GM20431 (cell line): ENCODE data around the gene OR11G2.
"Not testable (repeated sequence)": the region's sequence is repeated elsewhere in the genome, so short reads cannot be mapped to it uniquely, and the experiment has no call there.

Experiments used
- in situ Hi-C: fragments of 300-500 bp; cut with MseI, MboI; formaldehyde crosslinking; loops from one replicate; pipeline ENCODE4 v1.15.0; 2020; ENCODE audit warnings: low sequenced_read_pairs; ENCODE audit not compliant: unreplicated experiment

Gene OR11G2

GRCh38 chr14:20190596-20190995 is at the start of gene OR11G2:
TSS of gene OR11G2 (plus strand) at chr14:20190896. CDS start at chr14:20197438, 6,542 bp downstream.
- in situ Hi-C loops: no loop called here

GRCh38 chr14:20143911-20144310 is 46.8 kb upstream of the OR11G2 start:
- in situ Hi-C loops: no loop called here

- in situ Hi-C loops: no loop called here
Observed at GRCh38 chr14:20144820-20145219, 45.9 kb upstream of the OR11G2 start.

- in situ Hi-C loops: no loop called here
Observed at GRCh38 chr14:20164462-20164861, 26.2 kb upstream of the OR11G2 start.

GRCh38 chr14:20167091-20167490 is 23.6 kb upstream of the OR11G2 start:
- in situ Hi-C loops: no loop called here

GRCh38 chr14:20169852-20170251 is 20.8 kb upstream of the OR11G2 start:
- in situ Hi-C loops: not testable (repeated sequence)

- in situ Hi-C loops: not testable (repeated sequence)
Observed at GRCh38 chr14:20174205-20174604, 16.5 kb upstream of the OR11G2 start.

- in situ Hi-C loops: no loop called here
Observed at GRCh38 chr14:20176330-20176729, 14.4 kb upstream of the OR11G2 start.

- in situ Hi-C loops: no loop called here
Observed at GRCh38 chr14:20177433-20177974, 13.2 kb upstream of the OR11G2 start.

- in situ Hi-C loops: no loop called here
Observed at GRCh38 chr14:20179218-20179617, 11.5 kb upstream of the OR11G2 start.

- in situ Hi-C loops: no loop called here
Observed at GRCh38 chr14:20179880-20180279, 10.8 kb upstream of the OR11G2 start.

GRCh38 chr14:20180486-20180885 is 10.2 kb upstream of the OR11G2 start:
- in situ Hi-C loops: no loop called here

- in situ Hi-C loops: no loop called here
Observed at GRCh38 chr14:20184181-20184580, 6.5 kb upstream of the OR11G2 start.

GRCh38 chr14:20191396-20191795 is 700 bp downstream of the OR11G2 start:
- in situ Hi-C loops: no loop called here

- in situ Hi-C loops: no loop called here
Observed at GRCh38 chr14:20194101-20194500, 3.4 kb downstream of the OR11G2 start.

GRCh38 chr14:20195170-20195569 is 4.5 kb downstream of the OR11G2 start:
- in situ Hi-C loops: not testable (repeated sequence)

GRCh38 chr14:20195911-20196310 is 5.2 kb downstream of the OR11G2 start:
- in situ Hi-C loops: no loop called here

GRCh38 chr14:20197459-20197858 is 6.8 kb downstream of the OR11G2 start:
- in situ Hi-C loops: no loop called here

GRCh38 chr14:20198991-20199390 is 8.3 kb downstream of the OR11G2 start:
- in situ Hi-C loops: no loop called here

- in situ Hi-C loops: no loop called here
Observed at GRCh38 chr14:20204721-20205120, 14.0 kb downstream of the OR11G2 start.

- in situ Hi-C loops: no loop called here
Observed at GRCh38 chr14:20209595-20209994, 18.9 kb downstream of the OR11G2 start.

- in situ Hi-C loops: not testable (repeated sequence)
Observed at GRCh38 chr14:20212406-20212805, 21.7 kb downstream of the OR11G2 start.

GRCh38 chr14:20215196-20215595 is 24.5 kb downstream of the OR11G2 start:
- in situ Hi-C loops: no loop called here
